GM18508 (cell line): ENCODE results near the gene NOS2.
"Not testable (repeated sequence)": the region's sequence is repeated elsewhere in the genome, so short reads cannot be mapped to it uniquely, and the experiment has no call there.

Experiments
- ATAC-seq: cut with Tn5 transposase; IDR thresholded peaks from one replicate; pipeline ENCODE4 v1.9.1; 2021; ENCODE audit warnings: moderate number of reproducible peaks; ENCODE audit not compliant: insufficient read depth, unreplicated experiment

Gene NOS2

GRCh38 chr17:27759528-27759927 is 40.8 kb downstream of the NOS2 start:
- no peak for ATAC-seq

DNA sequence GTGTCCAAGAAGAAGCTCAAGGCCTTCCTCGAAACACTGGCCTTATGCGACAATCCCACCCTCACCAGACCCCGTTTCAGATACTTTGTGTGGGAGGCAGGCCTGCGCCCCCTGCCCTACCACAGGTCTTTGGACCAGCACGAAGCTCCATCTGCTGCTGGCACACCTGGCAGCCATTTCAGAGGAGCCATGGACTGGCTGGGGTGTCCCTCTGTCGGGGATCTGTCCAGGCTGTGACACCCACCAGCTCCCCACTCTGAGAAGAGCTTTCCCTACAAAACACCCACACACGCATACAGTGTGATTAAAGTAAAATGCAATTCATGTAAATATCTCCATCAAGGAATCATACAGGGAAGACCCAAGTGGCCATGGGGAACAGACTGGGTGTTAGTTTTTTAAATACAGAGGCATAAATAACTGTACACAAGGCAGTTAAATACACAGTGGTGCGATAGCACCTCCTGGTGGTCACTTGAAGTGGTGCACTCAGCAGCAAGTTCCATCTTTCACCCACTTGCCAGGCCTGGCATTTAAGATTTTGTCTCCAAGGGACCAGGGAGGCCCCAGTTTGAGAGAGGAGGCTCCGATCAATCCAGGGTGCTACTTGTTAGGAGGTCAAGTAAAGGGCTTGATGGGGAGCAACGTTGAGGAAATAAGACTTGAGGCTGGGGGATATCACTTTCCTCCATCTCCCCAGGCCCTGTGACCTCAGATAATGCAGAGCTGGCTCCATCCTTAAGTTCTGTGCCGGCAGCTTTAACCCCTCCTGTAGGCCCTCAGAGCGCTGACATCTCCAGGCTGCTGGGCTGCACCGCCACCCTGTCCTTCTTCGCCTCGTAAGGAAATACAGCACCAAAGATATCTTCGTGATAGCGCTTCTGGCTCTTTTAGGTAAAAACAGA is 43.6 kb downstream of the NOS2 start:
- no peak for ATAC-seq

DNA sequence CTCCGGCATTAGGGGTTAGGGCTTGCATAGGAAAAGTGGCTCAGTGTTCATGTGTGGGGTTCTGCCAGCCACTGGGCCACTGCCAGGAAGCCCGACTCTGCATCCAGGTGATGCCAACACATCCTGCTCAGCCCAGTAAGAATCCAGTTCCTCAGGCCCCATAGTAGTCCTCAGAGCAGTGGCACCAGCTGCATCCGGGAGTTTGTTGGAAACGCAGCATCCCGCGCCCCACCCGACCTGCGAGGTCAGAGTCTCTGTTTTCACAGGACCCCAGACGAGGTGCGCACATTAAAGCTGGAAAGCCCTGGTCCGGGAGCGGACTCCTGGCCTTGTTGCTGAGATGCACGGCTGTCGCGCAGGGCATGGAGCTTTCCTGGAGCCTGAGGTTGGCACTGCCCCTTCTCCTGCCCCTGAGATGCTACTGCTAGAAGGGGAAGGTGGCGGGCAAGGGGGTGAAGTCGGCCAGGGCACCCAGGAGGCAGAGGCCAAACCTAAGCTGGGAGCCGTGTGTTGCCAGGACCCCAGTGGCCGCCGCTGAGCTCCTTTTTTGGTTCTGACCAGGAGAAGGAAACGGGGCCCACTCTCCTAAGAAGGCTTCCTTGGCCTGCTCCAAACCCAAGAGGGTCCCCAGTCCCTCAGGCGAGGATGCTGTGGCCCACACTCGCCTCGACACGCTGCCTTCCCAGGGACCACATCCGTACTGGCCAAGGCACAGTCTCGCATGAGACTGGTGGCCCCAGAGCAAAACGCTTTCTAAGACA is 44.4 kb downstream of the NOS2 start:
- ATAC-seq: no peak

GRCh38 chr17:27754549-27754948 is 45.8 kb downstream of the NOS2 start:
- ATAC-seq: no peak

- ATAC-seq: not testable (repeated sequence)
These were observed 46.6 kb downstream of the NOS2 start for GRCh38 chr17:27753726-27754125.

- not testable (repeated sequence) for ATAC-seq
These were observed 47.3 kb downstream of the NOS2 start for GRCh38 chr17:27752831-27753619.

GRCh38 chr17:27751622-27752490 is 48.5 kb downstream of the NOS2 start:
- ATAC-seq: no peak

- no peak for ATAC-seq
These were observed 49.2 kb downstream of the NOS2 start for GRCh38 chr17:27751166-27751565.

DNA sequence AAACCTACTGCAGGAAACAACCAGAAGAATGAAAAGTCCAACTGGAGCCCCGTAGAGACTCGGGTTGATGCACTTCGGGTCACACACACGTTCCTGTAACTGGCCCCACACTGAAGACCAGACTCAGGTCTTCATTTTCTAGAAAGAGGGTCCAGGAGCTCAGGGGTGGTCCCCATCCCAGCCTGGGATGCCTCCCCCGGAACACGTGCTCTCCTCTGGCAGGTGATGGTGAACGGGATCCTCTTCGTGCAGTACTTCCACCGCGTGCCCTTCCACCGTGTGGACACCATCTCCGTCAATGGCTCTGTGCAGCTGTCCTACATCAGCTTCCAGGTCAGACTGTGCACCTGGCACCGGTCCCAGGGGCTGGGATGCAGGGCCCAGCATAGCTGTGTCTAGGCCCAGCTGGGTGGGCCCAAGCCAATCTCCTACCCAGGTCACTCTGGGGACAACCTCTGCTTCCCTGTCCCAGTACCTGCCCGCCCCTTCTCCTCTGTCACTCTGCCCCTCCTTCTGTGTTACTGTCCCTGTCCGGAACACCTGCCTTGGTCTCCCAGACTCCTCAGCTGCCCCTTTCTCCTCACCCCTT is 50.7 kb downstream of the NOS2 start:
- ATAC-seq: not testable (repeated sequence)

- ATAC-seq: no peak
These were observed 51.9 kb downstream of the NOS2 start for GRCh38 chr17:27748360-27748825.

- ATAC-seq: no peak
These were observed 52.6 kb downstream of the NOS2 start for GRCh38 chr17:27747462-27748359.

DNA sequence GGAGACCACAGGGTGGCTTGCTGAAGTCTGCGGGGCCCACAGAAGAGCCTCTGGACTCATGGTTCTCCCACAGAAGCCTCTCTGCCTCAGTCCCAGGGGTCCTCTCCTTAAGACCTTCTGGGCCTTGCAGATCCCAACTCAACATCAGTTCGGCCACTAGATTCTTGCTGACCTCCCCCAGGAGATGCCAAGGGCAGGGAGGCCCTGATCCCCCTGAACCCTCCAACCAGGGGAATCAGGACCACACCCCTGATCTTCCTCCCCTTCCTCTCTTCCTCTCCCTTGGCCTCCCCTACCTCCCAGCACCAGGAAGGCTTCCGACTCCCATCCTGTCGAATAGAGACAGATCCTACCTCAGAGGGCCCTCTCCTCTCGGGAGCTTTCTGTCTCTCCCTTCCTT is 53.4 kb downstream of the NOS2 start:
- ATAC-seq: no peak

DNA sequence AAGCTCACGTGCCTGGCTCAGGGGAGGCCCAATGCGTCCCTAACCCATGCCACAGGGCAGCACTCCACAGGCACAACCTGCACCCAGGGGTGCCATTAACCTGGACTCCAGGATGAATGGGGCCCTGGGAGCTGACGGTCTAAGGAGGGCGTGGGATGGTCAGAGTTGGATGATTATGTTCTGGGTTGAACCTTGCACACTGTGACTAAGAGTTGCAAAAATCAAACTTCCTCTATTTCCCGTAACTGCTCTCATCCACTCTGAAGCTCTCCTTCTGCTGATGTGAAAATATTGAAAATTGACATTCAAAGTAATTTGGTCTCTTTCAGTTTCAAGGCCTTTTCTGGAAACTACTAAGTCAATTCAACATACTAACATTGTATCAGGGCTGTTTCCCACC is 54.0 kb downstream of the NOS2 start:
- not testable (repeated sequence) for ATAC-seq

DNA sequence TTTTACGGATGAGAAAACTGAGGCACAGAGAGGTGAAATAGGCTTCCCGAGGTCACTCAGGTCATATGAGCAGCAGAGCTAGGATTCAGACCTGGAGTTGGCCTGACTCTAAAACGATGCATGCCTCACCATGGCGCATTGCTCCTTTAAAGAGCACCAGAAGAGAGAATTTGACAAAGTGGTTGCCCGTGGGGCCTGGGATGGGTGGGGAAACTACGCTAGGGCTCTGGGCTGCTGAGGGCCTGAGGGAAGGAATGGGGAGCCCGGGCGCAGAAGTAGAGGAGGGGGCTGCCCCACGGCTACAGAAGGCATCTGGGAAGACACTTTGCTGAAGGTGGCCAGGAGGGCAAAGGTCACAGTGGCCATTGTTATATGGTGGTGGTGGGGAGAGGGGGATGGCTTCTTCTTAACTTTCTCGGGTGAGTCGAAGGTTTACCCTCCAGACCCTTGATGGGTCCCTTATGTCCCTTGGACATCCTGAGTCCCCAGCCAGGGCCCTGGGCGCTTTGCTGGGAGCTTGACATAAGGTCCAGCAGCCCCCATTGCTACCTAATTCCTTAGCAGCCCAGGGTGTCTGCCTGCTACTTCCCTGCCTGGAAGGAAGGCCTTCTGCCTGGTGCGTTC is 55.0 kb downstream of the NOS2 start:
- ATAC-seq: not testable (repeated sequence)

DNA sequence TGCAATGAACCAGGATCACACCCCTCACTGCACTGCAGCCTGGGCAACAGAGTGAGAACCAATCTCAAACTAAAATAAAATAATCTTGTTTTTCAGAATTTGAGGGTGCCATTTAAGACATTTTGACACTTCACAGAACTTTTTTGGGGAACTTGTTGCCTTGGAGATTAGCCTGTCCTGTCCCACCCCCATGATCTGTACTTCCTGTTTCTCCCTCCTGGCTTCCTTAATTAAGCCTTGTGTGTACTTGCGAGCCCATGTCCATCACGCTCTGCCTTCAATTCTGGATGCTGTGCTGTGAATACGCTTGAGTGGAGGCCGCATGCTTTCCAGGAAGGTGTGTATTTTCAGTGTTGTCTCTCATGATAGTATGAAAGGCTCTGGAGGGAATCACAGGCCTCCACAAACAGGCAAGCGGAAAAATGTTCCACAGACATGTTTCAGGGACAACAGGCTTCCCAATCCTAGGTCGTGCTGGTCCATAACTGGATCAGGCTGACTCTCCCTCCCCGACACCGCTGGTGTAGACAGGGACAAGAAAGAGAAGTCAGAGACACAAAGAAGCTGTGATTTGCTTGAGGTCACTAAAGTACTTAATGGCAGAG is 56.9 kb downstream of the NOS2 start:
- no peak for ATAC-seq

GRCh38 chr17:27741971-27742575 is 58.3 kb downstream of the NOS2 start:
- no peak for ATAC-seq

DNA sequence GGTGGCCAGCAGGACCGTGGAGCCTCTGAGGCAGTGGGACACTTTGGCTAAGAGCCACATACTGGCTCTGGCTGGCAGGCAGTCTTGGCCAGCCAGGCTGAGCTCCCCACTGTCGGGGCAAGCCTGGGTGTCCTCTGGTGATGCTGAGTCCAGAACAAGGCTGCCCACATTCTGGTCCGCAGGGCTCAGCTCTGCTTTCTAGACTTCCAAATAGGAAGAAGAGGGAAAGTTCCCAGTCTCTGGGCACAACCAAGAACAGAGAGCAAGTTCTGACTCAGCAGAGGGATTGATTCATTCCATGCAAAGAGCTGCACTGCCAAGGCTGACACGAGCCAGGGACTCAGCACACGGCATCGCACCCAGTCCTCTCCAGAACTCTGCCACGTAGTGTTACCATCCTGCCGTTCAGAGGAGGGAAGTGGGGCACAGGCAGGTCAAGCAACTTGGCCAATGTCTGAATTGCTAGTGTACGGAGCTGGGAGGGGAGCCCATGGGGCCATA is 58.9 kb downstream of the NOS2 start:
- no peak for ATAC-seq
